Transverse colon (tissue), 4 donors: ENCODE results near the gene TDRKH.

Experiments used
- CTCF ChIP-seq, 5 experiments: fragments of 200-600 bp in 3 of 5; fragments of 450-650 bp in 2 of 5; sonication (generic) in 3 of 5; IDR thresholded peaks; 1 replicate in 2 of 5; 2 replicates in 3 of 5; pipeline ENCODE4 v1.5.1; 2016 to 2017; ENCODE audit warnings: antibody characterized with exemption in 5 of 5, inconsistent platforms in 3 of 5, mild to moderate bottlenecking in 2 of 5, moderate library complexity in 1 of 5
- EP300 ChIP-seq: sonication (generic); formaldehyde crosslinking; IDR thresholded peaks from one replicate; pipeline ENCODE4 v1.6.1; 2017; ENCODE audit warnings: antibody characterized with exemption, low read depth
- POLR2A ChIP-seq: fragments of 450-650 bp; IDR thresholded peaks from one replicate; pipeline ENCODE4 v1.6.1; 2016; ENCODE audit warnings: antibody characterized with exemption, mild to moderate bottlenecking, moderate library complexity
- POLR2AphosphoS5 ChIP-seq, 3 donors: sonication (generic); formaldehyde crosslinking; IDR thresholded peaks; one replicate each; pipeline ENCODE4 v1.6.1; 2016; ENCODE audit warnings: antibody characterized with exemption in 3 of 3

GRCh38 chr1:151813271-151813977 is 23.1 kb upstream of the TDRKH start:
- TF ChIP-seq CTCF (IDR thresholded peaks at IDR 0.05): no peak
- TF ChIP-seq POLR2AphosphoS5 (IDR thresholded peaks at IDR 0.05): no peak
- TF ChIP-seq POLR2A: no peak
- TF ChIP-seq EP300: no peak
